ENCODE results near the gene INPP5A.
"Not testable (repeated sequence)": the region's sequence is repeated elsewhere in the genome, so short reads cannot be mapped to it uniquely, and the experiment has no call there.

Gene INPP5A

GRCh38 chr10:132703419-132704007 lies 165.9 kb downstream of the INPP5A start:
- DNase-seq (ENCODE audit: low read depth) = no peak
- no peak for TF ChIP-seq CTCF (conservative IDR thresholded peaks at IDR 0.05; ENCODE audit: low read depth, low read length)
- H3K4me3 ChIP-seq (ENCODE audit: low read length) = no peak overlapping the region

GRCh38 chr10:132704008-132704814 lies 166.6 kb downstream of the INPP5A start:
- no peak for DNase-seq (ENCODE audit: low read depth)
- TF ChIP-seq CTCF (conservative IDR thresholded peaks at IDR 0.05; ENCODE audit: low read depth, low read length) = no peak
- H3K4me3 ChIP-seq (ENCODE audit: low read length) = no peak overlapping the region

GRCh38 chr10:132704815-132705064 lies 167.2 kb downstream of the INPP5A start:
- DNase-seq (ENCODE audit: low read depth); H3K4me3 ChIP-seq (ENCODE audit: low read length): not testable (repeated sequence)

- DNase-seq (ENCODE audit: low read depth) = no peak
- H3K4me3 ChIP-seq (ENCODE audit: low read length) = no peak overlapping the region
- TF ChIP-seq CTCF (conservative IDR thresholded peaks at IDR 0.05; ENCODE audit: low read depth, low read length) = no peak
These were observed 167.6 kb downstream of the INPP5A start for GRCh38 chr10:132705173-132705572.

GRCh38 chr10:132705943-132706342 lies 168.4 kb downstream of the INPP5A start:
- no peak overlapping the region for H3K4me3 ChIP-seq (ENCODE audit: low read length)
- DNase-seq (ENCODE audit: low read depth) = no peak
- no peak for TF ChIP-seq CTCF (conservative IDR thresholded peaks at IDR 0.05; ENCODE audit: low read depth, low read length)

GRCh38 chr10:132706701-132707100 lies 169.1 kb downstream of the INPP5A start:
- DNase-seq (ENCODE audit: low read depth) = no peak
- no peak overlapping the region for H3K4me3 ChIP-seq (ENCODE audit: low read length)
- TF ChIP-seq CTCF (conservative IDR thresholded peaks at IDR 0.05; ENCODE audit: low read depth, low read length) = no peak

- DNase-seq (ENCODE audit: low read depth) = no peak
- no peak overlapping the region for H3K4me3 ChIP-seq (ENCODE audit: low read length)
- no peak for TF ChIP-seq CTCF (conservative IDR thresholded peaks at IDR 0.05; ENCODE audit: low read depth, low read length)
These were observed 169.7 kb downstream of the INPP5A start for GRCh38 chr10:132707121-132707775.
